GM19468 (cell line): Measurements from ENCODE around the gene BTBD1.
A peak's percentile ranks its signal among the peaks of the same experiment; 100 is the strongest.
"Not testable (repeated sequence)": the region's sequence is repeated elsewhere in the genome, so short reads cannot be mapped to it uniquely, and the experiment has no call there.

ENCODE experiments used
- ATAC-seq: cut with Tn5 transposase; IDR thresholded peaks from one replicate; pipeline ENCODE4 v1.9.1; 2021; ENCODE audit warnings: mild to moderate bottlenecking, moderate library complexity, moderate number of reproducible peaks; ENCODE audit not compliant: unreplicated experiment; ENCODE audit errors: extremely low read depth

Gene BTBD1

DNA sequence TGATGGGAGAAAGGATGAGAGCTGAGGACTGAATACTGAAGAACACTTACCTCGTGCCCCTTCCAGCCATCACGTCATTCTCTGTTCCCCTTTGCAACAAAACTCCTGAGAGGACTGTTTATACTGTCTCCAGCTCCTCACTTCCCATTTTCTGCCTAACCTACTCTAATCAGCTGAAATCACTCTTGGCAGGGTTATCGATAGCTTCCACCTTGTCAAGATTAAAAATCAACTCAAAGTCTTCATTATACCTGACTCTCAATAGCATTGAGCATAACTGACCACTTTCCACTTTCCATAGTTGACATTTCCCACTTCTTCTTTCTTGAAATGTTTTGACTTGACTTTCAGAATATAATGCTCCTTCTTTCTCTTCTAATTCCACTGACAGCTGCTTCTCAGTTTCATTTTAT lies 4.3 kb downstream of the BTBD1 start:
- ATAC-seq, result no peak

DNA sequence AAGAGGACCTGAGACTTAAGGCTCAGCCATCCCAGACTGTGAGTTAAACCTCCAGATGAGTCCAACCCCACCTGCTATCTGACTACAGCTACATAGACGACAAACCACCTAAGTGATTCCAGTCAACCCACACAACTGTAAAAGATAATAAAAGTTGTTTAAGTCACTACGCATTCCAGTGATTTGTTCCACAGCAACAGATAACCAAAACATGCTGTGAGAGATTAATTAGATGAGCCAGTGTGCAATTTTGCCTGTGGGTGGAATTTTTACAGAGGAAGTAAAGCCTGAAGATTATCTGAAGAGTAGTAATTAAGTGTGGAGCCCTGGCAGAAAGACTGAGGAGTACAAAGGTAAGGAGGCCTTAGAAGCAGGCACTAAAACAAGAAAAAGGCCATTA lies 5.4 kb downstream of the BTBD1 start:
- ATAC-seq, result no peak

DNA sequence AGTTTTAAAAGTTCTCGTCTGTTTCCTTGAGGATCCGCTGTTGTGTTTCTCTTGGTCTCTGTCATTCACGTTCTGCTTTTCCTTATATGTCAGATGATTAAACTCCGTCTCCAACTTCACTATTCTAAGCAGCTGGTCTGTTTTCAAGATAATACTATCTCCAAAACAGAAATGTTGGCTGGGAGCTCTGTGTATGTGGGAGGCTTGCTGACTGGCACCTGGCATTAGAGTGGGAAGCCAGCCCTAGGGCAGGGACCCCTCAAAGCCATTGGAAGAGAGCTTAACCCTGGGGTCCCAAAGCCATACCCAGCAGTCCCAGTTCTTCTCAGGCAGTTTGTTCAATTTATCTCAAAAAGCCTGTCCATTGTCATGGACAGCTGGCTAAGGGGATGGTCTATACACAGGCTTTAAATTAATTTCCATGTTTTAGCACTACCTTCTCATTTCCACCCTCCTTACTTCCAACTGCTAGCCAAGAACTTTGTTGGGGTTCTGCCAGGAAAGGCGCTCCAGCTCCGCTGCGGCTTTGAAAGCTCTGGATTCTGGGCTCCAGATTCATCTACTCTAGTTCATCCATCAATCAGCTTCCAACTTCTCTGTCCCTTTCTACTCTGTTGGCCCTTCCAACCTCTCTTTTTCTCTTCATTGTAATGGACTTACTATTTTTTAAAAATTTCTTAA lies 9.2 kb downstream of the BTBD1 start:
- ATAC-seq, result no peak

DNA sequence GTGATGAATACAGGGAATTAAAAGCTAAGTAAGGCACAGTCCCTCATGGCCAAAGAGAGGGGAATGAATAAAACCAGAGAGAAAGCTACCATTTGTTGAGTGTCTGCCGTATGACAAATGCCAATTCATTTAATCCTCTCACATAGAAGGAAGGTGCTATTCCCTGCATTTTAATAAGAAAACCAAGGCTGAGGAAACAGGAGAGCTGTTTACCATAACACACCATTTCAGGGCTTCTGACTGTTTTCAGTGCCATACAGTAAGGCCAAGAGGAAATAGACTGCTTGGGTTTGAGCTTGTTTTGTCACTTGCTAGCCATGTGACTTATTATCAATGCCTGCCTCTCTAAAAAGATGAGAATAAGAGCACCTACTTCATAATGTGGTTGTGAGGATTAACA lies 10.1 kb downstream of the BTBD1 start:
- no peak for ATAC-seq

DNA sequence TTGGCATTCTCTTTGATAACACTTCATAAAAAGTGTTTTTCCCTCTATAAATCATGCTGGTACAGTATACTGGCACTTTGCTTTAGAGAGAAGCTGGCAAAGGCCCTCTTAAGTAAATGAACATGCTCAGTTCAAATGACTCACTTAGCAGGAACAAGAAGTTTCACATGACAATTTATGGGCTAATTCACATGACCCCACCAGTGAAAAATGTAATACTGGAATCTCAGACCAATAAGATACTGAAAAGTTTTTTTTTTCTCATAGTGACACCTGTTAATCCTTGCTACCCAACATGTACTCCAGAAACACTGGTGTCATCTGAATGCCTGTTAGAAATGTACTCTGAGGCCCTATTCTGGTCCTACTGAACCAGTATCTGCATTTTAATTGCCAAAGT lies 13.9 kb downstream of the BTBD1 start:
- ATAC-seq, result no peak

DNA sequence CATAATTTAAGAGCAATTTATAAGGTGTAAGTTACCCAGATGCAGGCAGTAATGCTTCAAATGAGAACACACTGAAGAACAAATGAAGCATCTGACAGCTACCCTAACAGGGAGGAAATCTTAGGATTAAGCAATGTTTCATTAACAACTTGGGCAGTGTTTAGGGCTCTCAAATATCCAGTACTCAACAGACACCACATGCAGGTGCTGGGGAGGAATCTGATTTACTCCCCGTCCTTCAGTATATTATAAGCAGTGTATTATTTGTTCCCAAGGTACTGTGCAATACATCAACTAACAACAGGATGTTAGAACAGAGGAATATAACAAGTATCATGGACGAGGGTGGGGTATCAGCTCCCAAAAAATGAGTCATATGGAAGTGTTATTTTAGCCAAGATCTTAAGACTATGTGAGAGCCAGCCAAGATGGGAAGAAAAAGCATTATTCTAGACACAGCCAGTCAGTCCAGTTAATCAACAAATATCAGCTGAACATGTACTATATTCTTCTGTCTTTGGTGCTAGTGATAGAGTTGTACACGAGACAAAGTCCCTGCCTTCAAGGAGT lies 20.4 kb downstream of the BTBD1 start:
- ATAC-seq, result no peak

DNA sequence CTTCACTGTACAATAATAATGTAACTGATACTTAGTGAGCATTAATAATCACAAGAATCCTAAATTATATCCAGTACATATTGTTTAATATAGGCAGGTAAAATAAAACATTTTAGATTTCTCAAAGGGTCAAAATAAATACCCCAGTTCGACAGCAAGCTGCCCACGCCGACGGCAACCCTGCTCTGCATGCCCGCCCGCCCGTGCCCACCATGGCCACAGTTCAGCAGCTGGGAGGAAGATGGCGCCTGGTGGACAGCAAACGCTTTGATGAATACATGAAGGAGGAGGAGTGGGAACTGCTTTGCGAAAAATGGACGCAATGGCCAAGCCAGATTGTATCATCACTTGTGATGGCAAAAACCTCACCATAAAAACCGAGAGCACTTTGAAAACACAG lies 22.9 kb downstream of the BTBD1 start:
- ATAC-seq, result no peak

DNA sequence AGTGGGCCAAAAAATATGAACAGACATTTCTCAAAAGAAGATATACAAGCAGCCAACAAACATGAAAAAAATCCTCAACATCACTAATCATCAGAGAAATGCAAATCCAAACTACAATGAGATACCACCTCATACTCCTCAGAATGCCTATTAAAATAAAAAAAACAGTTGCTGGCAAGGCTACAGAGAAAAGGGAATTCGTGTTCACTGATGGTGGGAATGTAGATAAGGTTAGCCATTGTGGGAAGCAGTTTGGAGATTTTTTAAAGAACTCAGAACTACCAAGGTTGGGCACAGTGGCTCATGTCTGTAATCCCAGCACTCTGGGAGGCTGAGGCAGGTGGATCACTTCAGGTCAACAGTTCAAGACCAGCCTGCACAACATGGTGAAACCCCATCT lies 27.8 kb downstream of the BTBD1 start:
- no peak for ATAC-seq

DNA sequence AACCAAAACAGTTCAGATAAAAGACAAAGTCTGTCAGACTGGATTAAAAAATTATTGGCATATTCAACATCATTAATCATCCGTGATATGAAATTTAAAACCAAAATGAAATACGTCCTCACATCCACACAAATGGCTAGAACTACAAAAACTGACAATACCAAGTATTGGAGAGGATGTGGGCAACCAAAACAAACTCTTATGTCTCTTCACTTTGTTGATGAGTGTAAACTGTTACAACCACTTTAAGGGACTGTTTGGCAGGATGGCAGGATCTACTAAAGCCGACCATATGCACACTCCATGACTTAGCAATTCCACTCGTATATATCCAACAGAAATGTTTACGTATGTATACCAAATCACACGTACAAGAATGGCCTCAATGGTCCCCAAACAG lies 30.8 kb downstream of the BTBD1 start:
- no peak for ATAC-seq

DNA sequence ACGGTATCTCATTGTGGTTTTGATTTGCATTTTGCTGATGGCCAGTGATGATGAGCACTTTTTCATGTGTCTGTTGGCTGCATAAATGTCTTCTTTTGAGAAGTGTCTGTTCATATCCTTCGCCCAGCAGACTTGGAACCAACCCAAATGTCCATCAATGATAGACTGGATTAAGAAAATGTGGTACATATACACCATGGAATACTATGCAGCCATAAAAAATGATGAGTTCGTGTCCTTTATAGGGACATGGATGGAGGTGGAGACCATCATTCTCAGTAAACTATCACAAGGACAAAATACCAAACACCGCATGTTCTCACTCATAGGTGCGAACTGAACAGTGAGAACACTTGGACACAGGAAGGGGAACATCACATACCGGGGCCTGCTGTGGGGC lies 35.8 kb downstream of the BTBD1 start:
- not testable (repeated sequence) for ATAC-seq

DNA sequence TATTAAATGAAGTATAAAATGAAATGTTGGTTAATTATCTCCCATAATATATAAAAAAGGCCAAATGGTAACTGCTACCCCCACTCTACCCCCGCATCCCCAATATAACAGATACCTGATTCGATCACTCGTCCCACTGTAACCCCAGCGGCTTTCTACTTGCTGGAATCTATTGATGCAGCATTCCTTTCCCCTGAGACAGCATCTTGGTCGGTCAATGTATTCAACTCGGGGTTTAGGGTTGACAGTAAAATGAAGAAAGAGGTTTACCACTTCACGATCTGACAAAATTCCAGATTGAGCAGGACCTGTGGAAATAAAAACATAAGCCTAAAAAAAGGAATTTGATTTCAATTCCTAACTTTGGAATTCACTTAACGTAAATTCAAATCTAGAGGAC lies 37.0 kb downstream of the BTBD1 start:
- no peak for ATAC-seq

DNA sequence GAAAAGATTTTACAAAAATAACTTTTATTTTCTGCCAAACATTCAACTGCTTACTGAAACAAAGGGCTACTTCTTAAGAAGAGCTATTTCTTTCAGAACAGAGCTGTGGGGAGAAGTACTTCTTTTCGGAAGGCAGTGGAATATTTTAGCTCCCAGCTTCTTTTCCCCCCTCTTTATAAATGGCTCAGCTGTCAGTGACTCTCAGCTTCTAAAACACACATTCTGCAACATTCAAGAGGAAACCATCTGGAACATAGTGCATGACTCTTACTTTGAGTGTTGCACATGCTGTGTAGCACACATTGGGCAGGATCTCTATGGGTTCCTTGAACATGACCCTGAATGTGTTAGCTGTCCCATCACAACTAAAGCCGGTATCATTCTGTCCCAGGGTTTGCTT lies 48.6 kb downstream of the BTBD1 start:
- ATAC-seq, result no peak

DNA sequence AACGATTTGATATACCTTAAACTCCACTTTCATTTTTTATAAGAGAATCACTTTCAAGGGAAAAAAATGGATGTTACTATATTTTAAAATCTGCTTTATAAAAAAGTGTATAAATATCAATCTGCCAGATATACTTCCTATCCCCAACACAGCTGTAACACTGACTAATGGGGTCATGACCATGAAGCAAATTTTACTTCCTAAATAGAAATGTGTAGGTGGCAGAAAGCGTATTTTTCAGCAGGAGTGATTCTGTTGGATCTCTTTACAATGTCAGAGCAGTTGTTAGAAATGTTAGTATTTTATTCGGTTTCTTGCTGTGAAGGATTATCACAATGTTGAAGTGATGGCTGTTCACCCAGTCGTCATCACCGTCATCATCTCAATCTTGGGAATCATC lies 50.1 kb downstream of the BTBD1 start:
- no peak for ATAC-seq

DNA sequence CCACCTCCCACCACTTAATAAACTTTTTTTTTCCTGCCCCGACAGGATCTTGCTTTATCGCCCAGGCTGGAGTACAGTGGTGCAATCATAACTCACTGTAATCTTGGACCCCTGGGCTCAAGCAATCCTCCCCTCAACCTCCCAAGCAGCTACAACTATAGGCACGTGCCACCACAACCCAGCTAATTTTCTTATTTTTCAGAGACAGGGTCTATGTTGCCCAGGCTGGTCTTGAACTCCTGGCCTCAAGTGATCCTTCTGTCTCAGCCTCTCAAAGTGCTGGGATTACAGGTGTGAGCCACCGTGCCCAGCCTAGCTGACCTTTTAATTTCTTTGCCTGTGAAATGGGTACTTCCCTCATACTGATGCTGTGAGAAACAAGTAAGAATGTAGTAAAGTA lies 51.7 kb downstream of the BTBD1 start:
- ATAC-seq, result no peak

DNA sequence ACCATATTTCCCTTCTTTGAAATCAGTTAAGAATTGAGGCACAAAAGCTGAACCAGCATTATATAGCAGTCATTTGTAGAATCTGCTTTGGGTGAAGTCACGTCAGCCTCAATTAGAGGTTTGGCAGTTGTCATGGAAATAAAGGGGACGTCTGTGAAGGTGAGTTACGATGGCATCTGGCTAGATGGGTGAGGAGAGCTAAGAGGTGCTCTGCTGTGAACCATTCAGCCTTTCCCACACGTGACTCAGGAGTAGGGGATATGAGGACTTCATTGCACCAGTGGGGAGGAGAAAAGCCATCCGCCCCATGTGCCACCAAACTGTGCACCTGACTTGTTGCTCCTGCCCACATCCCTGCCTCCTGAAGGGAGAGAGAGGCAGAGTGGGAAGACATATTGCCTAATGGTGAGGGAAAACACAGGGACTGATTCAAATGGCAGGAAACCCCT lies 52.8 kb downstream of the BTBD1 start:
- ATAC-seq, result no peak

DNA sequence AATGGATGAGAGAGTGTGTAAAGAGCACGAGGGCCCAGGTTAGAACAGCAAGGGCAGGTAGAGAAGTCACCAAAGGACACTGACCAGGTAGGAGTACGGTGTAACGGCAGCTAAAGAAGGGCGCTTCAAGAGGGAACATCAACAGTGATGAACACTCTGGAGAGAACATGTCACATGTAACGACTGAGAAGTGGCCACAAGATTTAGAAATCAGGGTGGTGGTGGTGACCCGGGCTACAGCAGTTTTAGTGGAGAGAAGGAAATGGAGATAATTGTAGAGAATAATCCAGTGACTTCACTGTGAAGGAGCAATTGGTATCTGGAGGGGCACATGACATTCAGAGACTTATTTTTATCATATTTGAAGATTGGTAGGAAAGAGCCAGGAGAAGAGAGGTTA lies 54.4 kb downstream of the BTBD1 start:
- no peak for ATAC-seq

DNA sequence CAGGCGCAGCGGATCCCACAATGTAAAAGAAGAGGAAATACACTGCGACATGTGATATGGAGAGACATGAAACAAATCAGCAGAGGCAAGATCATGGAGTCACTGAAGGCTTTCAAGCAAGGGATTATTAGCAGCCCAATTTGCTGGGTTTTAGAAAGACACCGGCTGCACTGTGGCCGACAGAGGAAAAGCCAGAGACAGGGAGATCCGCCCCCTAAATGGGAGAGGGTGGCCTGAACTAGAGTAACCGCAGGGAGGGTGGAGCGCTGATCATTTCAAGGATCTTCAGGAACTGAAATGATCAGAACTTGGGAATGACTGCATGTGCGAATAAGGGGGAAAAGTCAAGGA lies 55.0 kb downstream of the BTBD1 start:
- ATAC-seq, result no peak

DNA sequence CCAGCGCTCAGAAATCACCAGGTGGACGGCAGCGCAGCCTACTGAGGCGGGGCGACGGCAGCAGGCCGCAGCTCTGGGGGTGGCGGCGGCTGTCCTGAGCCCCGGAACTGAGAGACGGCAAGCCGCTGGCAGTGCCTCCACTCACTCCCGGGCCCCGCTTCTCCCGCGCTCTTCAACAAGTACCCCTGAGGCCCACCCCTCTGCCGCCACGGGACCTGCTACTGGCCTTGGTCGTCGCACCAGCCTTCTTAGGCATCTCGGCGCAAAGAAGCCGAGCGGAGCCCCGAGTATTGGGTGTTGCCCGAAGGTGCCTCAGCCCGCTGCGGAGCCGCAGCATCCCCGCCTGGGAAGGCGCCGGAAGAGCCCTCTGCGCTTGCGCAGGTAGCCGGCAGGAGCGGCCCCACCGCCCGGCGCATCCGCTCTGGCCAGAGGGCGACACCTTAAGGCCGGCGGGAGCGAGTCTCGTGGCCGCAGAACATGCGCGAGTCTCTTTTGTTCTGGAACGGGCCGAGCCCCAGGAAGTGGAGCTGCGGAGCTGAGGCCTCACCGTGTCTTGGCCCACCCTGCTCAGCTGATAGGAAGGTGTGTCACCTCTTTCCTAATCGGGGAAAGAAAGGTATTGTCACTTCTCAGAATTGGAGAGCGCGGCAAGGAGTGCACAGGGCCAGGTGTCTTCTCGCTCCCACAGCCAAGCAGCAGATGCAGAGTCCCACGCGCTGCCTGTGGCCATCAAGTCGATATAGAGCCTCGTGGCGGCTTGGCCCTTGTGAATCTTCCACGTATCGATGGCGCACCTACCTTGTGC lies 55.6 kb downstream of the BTBD1 start, which contains the start of gene C15orf40:
C15orf40 (minus strand) TSS at position 369 of the 805 bp plus-strand sequence; CDS start at position 337, 32 bp downstream.
- peak; percentile 83 for ATAC-seq

DNA sequence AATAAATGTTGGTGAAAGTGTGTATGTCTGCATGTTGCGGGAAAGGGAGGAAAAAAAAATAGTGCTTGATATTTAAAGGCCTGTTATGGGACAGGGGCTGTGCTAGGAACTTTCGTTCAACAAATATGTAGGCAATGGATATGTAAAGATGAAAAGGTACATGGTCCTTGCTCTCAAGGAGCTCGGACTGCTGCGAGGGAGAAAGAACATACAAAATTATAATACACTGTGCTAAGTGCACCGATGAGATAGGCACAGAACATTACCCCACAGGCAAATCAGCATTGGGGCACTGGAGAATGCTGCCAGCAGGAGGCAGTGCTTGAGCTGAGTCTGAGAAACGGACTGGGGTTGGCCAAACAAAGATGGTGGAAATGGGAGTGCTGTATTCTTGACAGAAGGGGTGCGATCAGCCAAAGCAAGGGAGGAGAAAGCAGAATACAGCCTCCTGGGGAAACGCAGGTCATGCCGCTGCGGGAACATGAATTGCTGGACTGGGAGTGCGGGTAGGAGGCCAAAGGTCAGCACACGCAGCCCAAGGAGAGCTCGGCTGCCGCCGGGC lies 56.3 kb downstream of the BTBD1 start:
- peak; percentile 36 for ATAC-seq

DNA sequence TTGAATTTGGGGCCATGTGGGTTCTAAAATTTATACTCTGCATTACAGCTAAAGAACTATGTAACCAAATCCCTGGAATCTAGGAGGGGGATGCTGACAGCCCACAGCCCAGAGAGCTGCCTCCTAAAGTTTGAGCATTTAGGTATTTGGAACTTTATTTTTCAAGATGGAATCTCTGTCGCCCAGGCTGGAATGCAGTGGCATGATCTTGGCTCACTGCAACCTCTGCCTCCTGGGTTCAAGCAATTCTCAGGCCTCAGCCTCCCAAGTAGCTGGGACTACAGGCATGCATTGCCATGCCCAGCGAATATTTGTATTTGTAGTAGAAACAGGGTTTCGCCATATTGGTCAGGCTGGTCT lies 66.4 kb downstream of the BTBD1 start:
- not testable (repeated sequence) for ATAC-seq
